ENCODE results near the gene GALNT16. TPM values are rescaled to one million over a fixed set of nuclear protein-coding genes. Genes with fewer than 3 reads are reported as not detected.

GALNT16 gene
- total RNA-seq, 1 donor from 2014 or later: 0.11 TPM

DNA sequence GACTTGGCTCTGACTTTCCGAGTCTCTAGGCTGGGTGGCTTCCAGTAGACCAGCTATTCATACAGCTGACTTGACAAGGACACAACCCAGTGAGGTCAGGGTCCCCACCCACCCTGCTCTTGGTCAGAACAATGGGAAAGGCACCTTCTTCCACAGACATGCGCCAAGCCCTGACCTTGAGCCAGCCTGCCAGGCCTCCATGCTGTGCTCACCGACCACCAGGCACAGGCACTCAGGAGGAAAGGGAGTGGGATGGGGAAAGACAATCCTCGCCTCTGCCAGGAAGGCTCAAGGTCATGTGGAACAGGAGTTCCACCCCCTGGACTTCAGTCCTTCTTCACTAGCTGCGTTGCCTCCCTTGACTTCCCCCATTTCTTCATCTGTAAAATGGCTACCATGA is 31.4 kb downstream of the GALNT16 start:
- Mint-ChIP-seq H3K27me3 (ENCODE audit: low read depth) (no peaks in the 10 kb centered on the region), H3K4me3 (ENCODE audit: low read depth) (no peak overlapping the region), H3K4me1 (ENCODE audit: low read depth) (no peaks in the 10 kb centered on the region), H3K9me3 (no peaks in the 10 kb centered on the region), H3K27ac (no peak overlapping the region), H3K36me3 (ENCODE audit: low read depth) (no peaks in the 10 kb centered on the region)
- no peak for DNase-seq (ENCODE audit: low spot score)
- intact Hi-C loops (cut with micrococcal nuclease): no loop called here

- H3K4me1 Mint-ChIP-seq (ENCODE audit: low read depth): no peaks in the 10 kb centered on the region
- H3K27me3 Mint-ChIP-seq (ENCODE audit: low read depth): no peaks in the 10 kb centered on the region
- no peak for DNase-seq (ENCODE audit: low spot score)
- no peaks in the 10 kb centered on the region for H3K9me3 Mint-ChIP-seq
- H3K27ac Mint-ChIP-seq: no peak overlapping the region
- H3K4me3 Mint-ChIP-seq (ENCODE audit: low read depth): no peak overlapping the region
- H3K36me3 Mint-ChIP-seq (ENCODE audit: low read depth): no peaks in the 10 kb centered on the region
- intact Hi-C loops (cut with micrococcal nuclease): no loop called here
Measured at GRCh38 chr14:69291891-69292561, 32.1 kb downstream of the GALNT16 start.

- intact Hi-C loops (cut with micrococcal nuclease): no loop called here
- no peaks in the 10 kb centered on the region for H3K4me1 Mint-ChIP-seq (ENCODE audit: low read depth)
- H3K9me3 Mint-ChIP-seq: no peaks in the 10 kb centered on the region
- H3K27ac Mint-ChIP-seq: no peak overlapping the region
- no peak overlapping the region for H3K4me3 Mint-ChIP-seq (ENCODE audit: low read depth)
- no peaks in the 10 kb centered on the region for H3K36me3 Mint-ChIP-seq (ENCODE audit: low read depth)
- H3K27me3 Mint-ChIP-seq (ENCODE audit: low read depth): peaks cover 20% of the 10 kb centered on the region
- no peak for DNase-seq (ENCODE audit: low spot score)
Measured at GRCh38 chr14:69298131-69299071, 38.4 kb downstream of the GALNT16 start.

DNA sequence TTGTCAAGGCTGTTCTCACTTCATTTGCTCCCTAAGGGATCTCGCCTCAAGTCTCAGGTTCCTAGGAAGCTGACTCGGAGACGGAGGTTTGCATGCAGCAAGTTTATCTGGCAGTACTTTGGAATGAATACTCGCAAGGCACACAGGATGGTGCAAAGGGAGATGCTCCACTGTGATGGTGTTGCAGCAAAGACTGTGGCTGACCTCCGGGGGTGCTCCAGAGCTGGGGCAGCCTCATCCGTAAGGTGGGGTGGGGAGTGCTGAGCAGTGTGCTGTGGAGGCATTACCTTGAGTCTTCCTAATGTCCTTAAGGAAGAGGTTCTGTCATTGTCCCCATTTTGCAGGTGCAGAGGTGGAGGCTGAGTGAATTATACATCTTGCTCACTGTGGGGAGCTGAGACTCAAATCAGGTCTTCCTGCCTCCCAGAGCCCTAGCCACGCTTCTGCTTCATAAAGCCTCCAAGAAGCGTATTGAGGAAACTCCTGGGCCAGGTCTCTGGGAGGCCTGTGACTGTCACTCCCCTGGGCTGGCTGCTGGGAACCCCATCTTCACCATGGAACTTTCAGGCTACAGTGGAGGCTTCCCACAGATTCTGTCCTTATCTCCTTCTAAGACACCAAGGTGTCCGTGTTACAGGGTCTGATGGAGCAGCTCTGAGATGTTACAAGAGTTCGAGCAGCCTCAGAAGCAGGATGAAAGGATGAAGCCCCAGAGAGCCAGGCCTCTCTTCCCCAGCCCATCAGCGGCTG is 39.5 kb downstream of the GALNT16 start:
- Mint-ChIP-seq H3K4me1 (ENCODE audit: low read depth) (no peaks in the 10 kb centered on the region), H3K27ac (no peak overlapping the region), H3K4me3 (ENCODE audit: low read depth) (no peak overlapping the region), H3K27me3 (ENCODE audit: low read depth) (peaks cover 21% of the 10 kb centered on the region), H3K9me3 (no peaks in the 10 kb centered on the region), H3K36me3 (ENCODE audit: low read depth) (no peaks in the 10 kb centered on the region)
- intact Hi-C loops (cut with micrococcal nuclease): no loop called here
- no peak for DNase-seq (ENCODE audit: low spot score)

DNA sequence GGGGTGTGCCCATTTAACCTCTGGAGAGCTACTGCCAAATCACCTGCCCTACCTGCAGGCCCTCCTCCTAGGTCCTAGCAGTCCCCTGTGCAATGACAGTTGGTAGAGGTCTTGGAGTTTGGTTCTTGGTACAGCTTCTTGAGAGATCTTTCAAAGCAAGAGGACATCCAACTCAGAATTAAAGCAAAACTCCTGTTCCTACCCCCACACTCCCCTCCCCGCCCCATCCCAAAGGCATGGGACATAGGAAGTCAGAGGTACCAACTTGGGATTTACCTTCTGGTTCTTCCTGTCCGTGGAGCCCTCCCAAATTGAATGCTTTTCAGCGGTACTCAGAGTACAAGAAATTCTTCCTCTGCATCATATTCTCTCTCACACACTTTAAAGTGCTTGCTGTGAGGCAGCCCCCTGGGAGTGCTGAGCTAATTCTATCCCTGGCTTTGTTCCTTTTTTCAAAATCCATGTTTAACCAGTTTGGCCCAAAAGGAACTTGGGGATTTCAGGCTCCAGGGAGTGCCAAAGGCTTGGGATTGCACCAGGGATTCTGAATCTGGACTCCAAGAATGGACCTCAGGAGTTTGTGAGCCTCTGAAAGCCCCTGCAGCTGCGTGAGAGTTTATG is 40.8 kb downstream of the GALNT16 start:
- DNase-seq (ENCODE audit: low spot score): no peak
- peaks cover 27% of the 10 kb centered on the region for H3K27me3 Mint-ChIP-seq (ENCODE audit: low read depth)
- H3K27ac Mint-ChIP-seq: no peak overlapping the region
- H3K36me3 Mint-ChIP-seq (ENCODE audit: low read depth): no peaks in the 10 kb centered on the region
- H3K9me3 Mint-ChIP-seq: no peaks in the 10 kb centered on the region
- H3K4me3 Mint-ChIP-seq (ENCODE audit: low read depth): no peak overlapping the region
- intact Hi-C loops (cut with micrococcal nuclease): no loop called here
- H3K4me1 Mint-ChIP-seq (ENCODE audit: low read depth): no peaks in the 10 kb centered on the region

GRCh38 chr14:69303086-69303485 is 43.1 kb downstream of the GALNT16 start:
- intact Hi-C loops (cut with micrococcal nuclease): no loop called here
- Mint-ChIP-seq H3K36me3 (ENCODE audit: low read depth) (no peaks in the 10 kb centered on the region), H3K27ac (no peak overlapping the region), H3K4me3 (ENCODE audit: low read depth) (no peak overlapping the region), H3K27me3 (ENCODE audit: low read depth) (peaks cover 46% of the 10 kb centered on the region), H3K9me3 (no peaks in the 10 kb centered on the region), H3K4me1 (ENCODE audit: low read depth) (no peaks in the 10 kb centered on the region)
- no peak for DNase-seq (ENCODE audit: low spot score)

- no peaks in the 10 kb centered on the region for H3K4me1 Mint-ChIP-seq (ENCODE audit: low read depth)
- H3K4me3 Mint-ChIP-seq (ENCODE audit: low read depth): no peak overlapping the region
- intact Hi-C loops (cut with micrococcal nuclease): no loop called here
- peaks cover 18% of the 10 kb centered on the region for H3K27me3 Mint-ChIP-seq (ENCODE audit: low read depth)
- H3K36me3 Mint-ChIP-seq (ENCODE audit: low read depth): no peaks in the 10 kb centered on the region
- no peak for DNase-seq (ENCODE audit: low spot score)
- H3K27ac Mint-ChIP-seq: no peak overlapping the region
- no peaks in the 10 kb centered on the region for H3K9me3 Mint-ChIP-seq
Measured at GRCh38 chr14:69312608-69313007, 52.6 kb downstream of the GALNT16 start.

- intact Hi-C loops (cut with micrococcal nuclease): no loop called here
- H3K27me3 Mint-ChIP-seq (ENCODE audit: low read depth): peaks cover 15% of the 10 kb centered on the region
- no peak for DNase-seq (ENCODE audit: low spot score)
- no peaks in the 10 kb centered on the region for H3K4me1 Mint-ChIP-seq (ENCODE audit: low read depth)
- H3K27ac Mint-ChIP-seq: no peak overlapping the region
- no peak overlapping the region for H3K4me3 Mint-ChIP-seq (ENCODE audit: low read depth)
- H3K36me3 Mint-ChIP-seq (ENCODE audit: low read depth): no peaks in the 10 kb centered on the region
- H3K9me3 Mint-ChIP-seq: no peaks in the 10 kb centered on the region
Measured at GRCh38 chr14:69313176-69313575, 53.2 kb downstream of the GALNT16 start.

- intact Hi-C loops (cut with micrococcal nuclease): no loop called here
- Mint-ChIP-seq H3K9me3 (no peaks in the 10 kb centered on the region), H3K4me1 (ENCODE audit: low read depth) (no peaks in the 10 kb centered on the region), H3K27ac (no peak overlapping the region), H3K27me3 (ENCODE audit: low read depth) (peaks cover 13% of the 10 kb centered on the region), H3K4me3 (ENCODE audit: low read depth) (no peak overlapping the region), H3K36me3 (ENCODE audit: low read depth) (no peaks in the 10 kb centered on the region)
- no peak for DNase-seq (ENCODE audit: low spot score)
Measured at GRCh38 chr14:69314327-69314726, 54.4 kb downstream of the GALNT16 start.

DNA sequence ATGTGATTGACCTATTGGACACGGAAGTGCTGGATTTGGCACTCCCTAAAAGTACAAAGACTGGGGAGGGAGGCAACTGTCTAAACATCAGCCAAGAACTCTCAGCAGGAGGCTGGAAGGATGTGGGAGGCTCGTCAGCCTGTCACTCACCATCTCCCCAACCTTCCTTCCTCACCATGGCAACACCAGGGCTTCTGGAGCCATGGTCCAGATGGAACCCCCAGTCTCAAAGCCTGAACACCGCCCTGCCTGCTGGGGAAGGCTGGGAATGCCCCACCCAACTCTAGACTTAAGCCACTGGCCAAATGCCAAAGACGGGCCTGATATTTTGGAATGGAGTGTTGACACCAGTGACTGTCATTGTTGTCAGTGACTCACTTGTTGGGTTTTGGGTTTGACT is 55.3 kb downstream of the GALNT16 start:
- H3K4me3 Mint-ChIP-seq (ENCODE audit: low read depth): no peak overlapping the region
- no peaks in the 10 kb centered on the region for H3K36me3 Mint-ChIP-seq (ENCODE audit: low read depth)
- H3K9me3 Mint-ChIP-seq: no peaks in the 10 kb centered on the region
- peaks cover 9% of the 10 kb centered on the region for H3K27me3 Mint-ChIP-seq (ENCODE audit: low read depth)
- no peaks in the 10 kb centered on the region for H3K4me1 Mint-ChIP-seq (ENCODE audit: low read depth)
- no peak overlapping the region for H3K27ac Mint-ChIP-seq
- DNase-seq (ENCODE audit: low spot score): no peak
- intact Hi-C loops (cut with micrococcal nuclease): no loop called here

DNA sequence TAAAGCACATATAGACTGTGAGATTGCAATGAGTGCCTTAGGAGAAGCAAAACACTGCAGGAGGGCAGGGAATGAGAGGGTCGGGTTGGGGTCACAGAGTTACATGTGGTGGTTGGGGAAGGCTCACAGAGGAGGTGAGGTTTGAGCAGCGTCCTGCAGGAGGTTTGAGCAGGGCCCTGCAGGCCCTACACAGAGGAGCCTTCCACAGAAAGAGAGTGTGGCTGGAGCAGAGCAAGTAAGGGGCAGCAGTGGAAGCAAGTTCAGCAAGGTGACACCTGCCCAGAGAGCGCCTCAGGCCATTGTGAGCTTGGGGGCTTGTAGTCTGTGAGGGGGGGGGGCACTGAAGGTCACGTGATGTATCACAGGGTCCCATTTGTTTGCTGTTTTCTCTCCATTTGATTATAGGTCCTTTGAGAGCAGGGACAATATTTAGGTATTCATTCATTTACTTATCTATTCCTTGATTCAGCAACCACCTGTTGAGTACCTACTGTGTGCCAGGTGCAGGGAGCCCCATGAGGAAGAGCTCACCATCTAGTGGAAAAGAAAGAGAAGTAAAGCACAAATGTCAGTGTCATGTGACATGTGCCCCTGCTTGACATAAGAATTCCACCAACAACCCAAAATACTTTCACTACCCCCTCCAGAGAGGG is 56.6 kb downstream of the GALNT16 start:
- Mint-ChIP-seq H3K4me3 (ENCODE audit: low read depth) (no peak overlapping the region), H3K27ac (no peak overlapping the region), H3K27me3 (ENCODE audit: low read depth) (peaks cover 4% of the 10 kb centered on the region), H3K4me1 (ENCODE audit: low read depth) (no peaks in the 10 kb centered on the region), H3K9me3 (no peaks in the 10 kb centered on the region), H3K36me3 (ENCODE audit: low read depth) (no peaks in the 10 kb centered on the region)
- no peak for DNase-seq (ENCODE audit: low spot score)
- intact Hi-C loops (cut with micrococcal nuclease): no loop called here

DNA sequence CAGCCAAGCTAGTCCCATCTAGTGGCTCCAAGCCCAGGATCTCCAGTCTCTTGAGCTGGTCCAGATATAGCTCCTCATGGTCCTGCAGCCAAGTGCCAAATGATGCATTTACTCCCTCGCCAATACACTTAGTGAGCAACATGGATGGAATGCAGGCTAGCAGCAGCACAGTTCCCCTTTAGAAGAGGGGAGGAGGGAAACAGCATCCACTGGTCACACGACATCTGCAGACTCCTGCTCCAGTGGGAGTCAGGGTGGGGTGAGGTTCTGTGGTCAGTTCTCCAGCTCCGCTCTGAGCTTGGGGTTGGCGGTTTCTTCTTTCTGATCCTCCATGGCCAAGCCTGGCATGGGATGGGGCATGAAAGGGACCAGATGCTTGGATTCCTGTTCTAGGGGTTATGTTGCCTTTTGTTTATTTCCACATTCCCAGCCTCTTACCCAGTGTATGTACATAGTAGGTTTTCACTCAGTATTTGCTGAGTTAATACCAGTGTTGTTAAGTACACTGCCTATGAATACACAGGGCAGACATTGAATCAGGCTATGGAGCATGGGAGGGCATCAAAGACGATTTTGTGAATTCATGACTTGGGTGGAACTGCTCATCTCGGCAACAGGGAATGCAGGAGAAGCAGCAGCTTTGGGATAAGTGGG is 57.3 kb downstream of the GALNT16 start:
- Mint-ChIP-seq H3K27me3 (ENCODE audit: low read depth) (peaks cover 3% of the 10 kb centered on the region), H3K27ac (no peak overlapping the region), H3K36me3 (ENCODE audit: low read depth) (no peaks in the 10 kb centered on the region), H3K4me1 (ENCODE audit: low read depth) (no peaks in the 10 kb centered on the region), H3K4me3 (ENCODE audit: low read depth) (no peak overlapping the region), H3K9me3 (no peaks in the 10 kb centered on the region)
- no peak for DNase-seq (ENCODE audit: low spot score)
- intact Hi-C loops (cut with micrococcal nuclease): no loop called here
